ENCODE results near the gene RBFOX1.

DNA sequence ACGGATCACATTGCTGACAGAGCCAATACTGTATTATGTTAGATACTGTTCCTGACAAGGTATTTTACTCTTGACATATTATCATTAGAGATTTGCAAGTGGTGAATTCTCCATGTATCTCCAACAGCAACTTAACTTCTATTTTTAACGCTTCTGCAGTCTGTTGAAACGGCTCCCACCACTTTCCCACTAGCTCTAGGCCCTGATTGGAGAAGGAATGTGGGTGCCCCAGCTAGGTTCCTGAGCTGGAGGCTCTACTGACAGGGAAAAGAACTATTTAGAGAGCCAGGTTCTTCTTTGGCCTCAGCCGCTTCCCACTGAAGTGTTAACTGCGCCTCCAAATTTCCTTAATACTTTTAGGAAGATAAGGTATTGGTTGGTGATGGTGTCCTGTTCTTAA is 191.8 kb downstream of the RBFOX1 start:
- TF ChIP-seq POLR2A (IDR thresholded peaks at IDR 0.05) (no peak), EP300 (IDR thresholded peaks at IDR 0.05) (no peak)
- TF ChIP-seq, protein P1, sequence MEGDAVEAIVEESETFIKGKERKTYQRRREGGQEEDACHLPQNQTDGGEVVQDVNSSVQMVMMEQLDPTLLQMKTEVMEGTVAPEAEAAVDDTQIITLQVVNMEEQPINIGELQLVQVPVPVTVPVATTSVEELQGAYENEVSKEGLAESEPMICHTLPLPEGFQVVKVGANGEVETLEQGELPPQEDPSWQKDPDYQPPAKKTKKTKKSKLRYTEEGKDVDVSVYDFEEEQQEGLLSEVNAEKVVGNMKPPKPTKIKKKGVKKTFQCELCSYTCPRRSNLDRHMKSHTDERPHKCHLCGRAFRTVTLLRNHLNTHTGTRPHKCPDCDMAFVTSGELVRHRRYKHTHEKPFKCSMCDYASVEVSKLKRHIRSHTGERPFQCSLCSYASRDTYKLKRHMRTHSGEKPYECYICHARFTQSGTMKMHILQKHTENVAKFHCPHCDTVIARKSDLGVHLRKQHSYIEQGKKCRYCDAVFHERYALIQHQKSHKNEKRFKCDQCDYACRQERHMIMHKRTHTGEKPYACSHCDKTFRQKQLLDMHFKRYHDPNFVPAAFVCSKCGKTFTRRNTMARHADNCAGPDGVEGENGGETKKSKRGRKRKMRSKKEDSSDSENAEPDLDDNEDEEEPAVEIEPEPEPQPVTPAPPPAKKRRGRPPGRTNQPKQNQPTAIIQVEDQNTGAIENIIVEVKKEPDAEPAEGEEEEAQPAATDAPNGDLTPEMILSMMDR (IDR thresholded peaks at IDR 0.05): no peak

Data from ovary (tissue), 3 donors.